HEK293 (cell line): Measurements from ENCODE around the gene PKNOX2.

Source experiments
- AEBP2 ChIP-seq: fragments of 450-650 bp; formaldehyde crosslinking; IDR thresholded peaks from 2 replicates; pipeline ENCODE4 v1.5.1; 2016; ENCODE audit warnings: missing biosample characterization, missing genetic modification characterization, borderline replicate concordance
- BCL11B ChIP-seq: fragments of 450-650 bp; formaldehyde crosslinking; IDR thresholded peaks from 2 replicates; pipeline ENCODE4 v1.5.1; 2016; ENCODE audit warnings: low read depth, missing biosample characterization, missing genetic modification characterization
- BCL6B ChIP-seq: fragments of 450-650 bp; formaldehyde crosslinking; IDR thresholded peaks from 2 replicates; pipeline ENCODE4 v1.5.1; 2017; ENCODE audit warnings: missing biosample characterization, missing genetic modification characterization
- GLI4 ChIP-seq: fragments of 450-650 bp; formaldehyde crosslinking; IDR thresholded peaks from 2 replicates; pipeline ENCODE4 v1.5.1; 2016; ENCODE audit warnings: missing biosample characterization, missing genetic modification characterization
- GLIS1 ChIP-seq: fragments of 450-650 bp; formaldehyde crosslinking; IDR thresholded peaks from 2 replicates; pipeline ENCODE4 v1.5.1; 2016; ENCODE audit warnings: missing biosample characterization, missing genetic modification characterization
- IKZF3 ChIP-seq: fragments of 450-650 bp; IDR thresholded peaks from 2 replicates; pipeline ENCODE4 v1.5.0; 2018; ENCODE audit warnings: missing biosample characterization, mild to moderate bottlenecking, missing genetic modification characterization, moderate library complexity
- KLF8 ChIP-seq: fragments of 450-650 bp; formaldehyde crosslinking; IDR thresholded peaks from 2 replicates; pipeline ENCODE4 v1.5.1; 2016; ENCODE audit warnings: missing biosample characterization, missing genetic modification characterization
- MEIS1 ChIP-seq: sonication (generic); formaldehyde crosslinking; IDR thresholded peaks from 2 replicates; pipeline ENCODE4 v1.8.1; 2022; ENCODE audit warnings: missing genetic modification reagents, mild to moderate bottlenecking, borderline replicate concordance
- OSR2 ChIP-seq: fragments of 450-650 bp; formaldehyde crosslinking; IDR thresholded peaks from 2 replicates; pipeline ENCODE4 v1.5.1; 2016; ENCODE audit warnings: missing biosample characterization, missing genetic modification characterization
- TCF7L2 ChIP-seq: IDR thresholded peaks from 2 replicates; pipeline ENCODE4 v1.6.1; 2011; ENCODE audit warnings: low read depth, mild to moderate bottlenecking, inconsistent platforms, low read length, moderate library complexity, borderline replicate concordance
- YY1 ChIP-seq: fragments of 450-650 bp; formaldehyde crosslinking; IDR thresholded peaks from 2 replicates; pipeline ENCODE4 v1.5.1; 2018; ENCODE audit warnings: missing biosample characterization, missing genetic modification characterization
- ZBTB6 ChIP-seq: fragments of 450-650 bp; formaldehyde crosslinking; IDR thresholded peaks from 2 replicates; pipeline ENCODE4 v1.5.1; 2017; ENCODE audit warnings: missing biosample characterization, missing genetic modification characterization
- ZEB2 ChIP-seq: fragments of 450-650 bp; formaldehyde crosslinking; IDR thresholded peaks from 2 replicates; pipeline ENCODE4 v1.5.1; 2016; ENCODE audit warnings: missing biosample characterization, missing genetic modification characterization
- ZNF140 ChIP-seq: fragments of 450-650 bp; formaldehyde crosslinking; IDR thresholded peaks from 2 replicates; pipeline ENCODE4 v1.5.1; 2016; ENCODE audit warnings: missing biosample characterization, missing genetic modification characterization
- ZNF239 ChIP-seq: fragments of 450-650 bp; formaldehyde crosslinking; IDR thresholded peaks from 2 replicates; pipeline ENCODE4 v1.5.1; 2016; ENCODE audit warnings: missing biosample characterization, missing genetic modification characterization
- ZNF248 ChIP-seq: fragments of 450-650 bp; formaldehyde crosslinking; IDR thresholded peaks from 2 replicates; pipeline ENCODE4 v1.5.1; 2017; ENCODE audit warnings: missing biosample characterization, missing genetic modification characterization
- ZNF324 ChIP-seq: fragments of 450-650 bp; formaldehyde crosslinking; IDR thresholded peaks from 2 replicates; pipeline ENCODE4 v1.5.1; 2016; ENCODE audit warnings: missing biosample characterization, missing genetic modification characterization
- ZNF488 ChIP-seq: fragments of 450-650 bp; formaldehyde crosslinking; IDR thresholded peaks from 2 replicates; pipeline ENCODE4 v1.5.1; 2016; ENCODE audit warnings: missing biosample characterization, missing genetic modification characterization
- ZNF529 ChIP-seq: fragments of 450-650 bp; formaldehyde crosslinking; IDR thresholded peaks from 2 replicates; pipeline ENCODE4 v1.5.1; 2017; ENCODE audit warnings: missing genetic modification characterization, missing biosample characterization; ENCODE audit not compliant: insufficient replicate concordance
- ZNF530 ChIP-seq: fragments of 450-650 bp; formaldehyde crosslinking; IDR thresholded peaks from 2 replicates; pipeline ENCODE4 v1.5.1; 2016; ENCODE audit warnings: low read depth, missing biosample characterization, missing genetic modification characterization
- ZNF571 ChIP-seq: fragments of 450-650 bp; formaldehyde crosslinking; IDR thresholded peaks from 2 replicates; pipeline ENCODE4 v1.5.0; 2017; ENCODE audit warnings: missing biosample characterization, missing genetic modification characterization
- ZNF600 ChIP-seq: fragments of 450-650 bp; formaldehyde crosslinking; IDR thresholded peaks from 2 replicates; pipeline ENCODE4 v1.5.1; 2016; ENCODE audit warnings: missing biosample characterization, missing genetic modification characterization
- ZNF621 ChIP-seq: fragments of 450-650 bp; formaldehyde crosslinking; IDR thresholded peaks from 2 replicates; pipeline ENCODE4 v1.5.1; 2017; ENCODE audit warnings: missing biosample characterization, missing genetic modification characterization
- ZNF670 ChIP-seq: fragments of 450-650 bp; formaldehyde crosslinking; IDR thresholded peaks from 2 replicates; pipeline ENCODE4 v1.5.1; 2016; ENCODE audit warnings: missing biosample characterization, missing genetic modification characterization, low read depth
- ZNF707 ChIP-seq: fragments of 450-650 bp; formaldehyde crosslinking; IDR thresholded peaks from 2 replicates; pipeline ENCODE4 v1.5.1; 2016; ENCODE audit warnings: missing biosample characterization, missing genetic modification characterization
- ZNF777 ChIP-seq: fragments of 450-650 bp; formaldehyde crosslinking; IDR thresholded peaks from 2 replicates; pipeline ENCODE4 v1.5.1; 2017; ENCODE audit warnings: missing biosample characterization, missing genetic modification characterization, borderline replicate concordance
- ZSCAN23 ChIP-seq: fragments of 450-650 bp; formaldehyde crosslinking; IDR thresholded peaks from 2 replicates; pipeline ENCODE4 v1.5.1; 2016; ENCODE audit warnings: missing biosample characterization, missing genetic modification characterization
- TF ChIP-seq, protein P1 (sequence below): fragments of 450-650 bp; formaldehyde crosslinking; IDR thresholded peaks from 2 replicates; pipeline ENCODE4 v1.5.1; 2017; ENCODE audit warnings: missing biosample characterization, missing genetic modification characterization
- TF ChIP-seq, protein P2 (sequence below): fragments of 450-650 bp; formaldehyde crosslinking; IDR thresholded peaks from 2 replicates; pipeline ENCODE4 v1.5.1; 2016; ENCODE audit warnings: missing biosample characterization, missing genetic modification characterization
- TF ChIP-seq, protein P3 (sequence below): fragments of 450-650 bp; formaldehyde crosslinking; IDR thresholded peaks from 2 replicates; pipeline ENCODE4 v1.5.1; 2016; ENCODE audit warnings: missing biosample characterization, missing genetic modification characterization

PKNOX2 gene

DNA sequence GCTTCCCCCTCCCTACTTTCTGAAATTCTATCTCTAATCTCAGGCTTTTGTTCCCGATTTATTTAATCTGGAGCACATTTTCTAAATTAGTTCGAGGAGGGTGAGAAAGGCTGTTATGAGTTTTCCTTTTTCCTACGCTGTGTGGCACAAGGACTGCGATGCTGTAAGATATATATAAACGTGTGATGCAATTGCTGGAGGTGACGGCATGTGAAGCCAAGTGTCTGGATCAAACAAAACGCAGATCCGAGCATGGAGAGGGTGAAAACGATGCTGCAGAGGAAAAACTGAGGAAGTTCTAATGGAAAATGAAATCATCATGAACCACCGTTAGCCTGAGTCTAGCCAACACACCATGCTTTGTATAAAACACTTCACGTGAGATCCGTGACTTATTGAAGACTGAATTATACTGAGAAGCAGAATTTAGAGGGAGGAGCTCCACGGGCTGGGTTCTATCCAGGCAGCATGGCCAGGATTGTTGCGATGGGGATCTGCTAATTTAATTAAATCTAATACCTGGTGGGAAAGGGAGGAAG, 4.4 kb downstream of the PKNOX2 start (continued):
- no peak for TF ChIP-seq BCL6B (tag by site-specific recombination)
- TF ChIP-seq KLF8 (tag by site-specific recombination), result no peak
- TF ChIP-seq, protein P1, sequence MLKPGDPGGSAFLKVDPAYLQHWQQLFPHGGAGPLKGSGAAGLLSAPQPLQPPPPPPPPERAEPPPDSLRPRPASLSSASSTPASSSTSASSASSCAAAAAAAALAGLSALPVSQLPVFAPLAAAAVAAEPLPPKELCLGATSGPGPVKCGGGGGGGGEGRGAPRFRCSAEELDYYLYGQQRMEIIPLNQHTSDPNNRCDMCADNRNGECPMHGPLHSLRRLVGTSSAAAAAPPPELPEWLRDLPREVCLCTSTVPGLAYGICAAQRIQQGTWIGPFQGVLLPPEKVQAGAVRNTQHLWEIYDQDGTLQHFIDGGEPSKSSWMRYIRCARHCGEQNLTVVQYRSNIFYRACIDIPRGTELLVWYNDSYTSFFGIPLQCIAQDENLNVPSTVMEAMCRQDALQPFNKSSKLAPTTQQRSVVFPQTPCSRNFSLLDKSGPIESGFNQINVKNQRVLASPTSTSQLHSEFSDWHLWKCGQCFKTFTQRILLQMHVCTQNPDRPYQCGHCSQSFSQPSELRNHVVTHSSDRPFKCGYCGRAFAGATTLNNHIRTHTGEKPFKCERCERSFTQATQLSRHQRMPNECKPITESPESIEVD (tag by site-specific recombination), result peak; percentile 95
- TF ChIP-seq, protein P2, sequence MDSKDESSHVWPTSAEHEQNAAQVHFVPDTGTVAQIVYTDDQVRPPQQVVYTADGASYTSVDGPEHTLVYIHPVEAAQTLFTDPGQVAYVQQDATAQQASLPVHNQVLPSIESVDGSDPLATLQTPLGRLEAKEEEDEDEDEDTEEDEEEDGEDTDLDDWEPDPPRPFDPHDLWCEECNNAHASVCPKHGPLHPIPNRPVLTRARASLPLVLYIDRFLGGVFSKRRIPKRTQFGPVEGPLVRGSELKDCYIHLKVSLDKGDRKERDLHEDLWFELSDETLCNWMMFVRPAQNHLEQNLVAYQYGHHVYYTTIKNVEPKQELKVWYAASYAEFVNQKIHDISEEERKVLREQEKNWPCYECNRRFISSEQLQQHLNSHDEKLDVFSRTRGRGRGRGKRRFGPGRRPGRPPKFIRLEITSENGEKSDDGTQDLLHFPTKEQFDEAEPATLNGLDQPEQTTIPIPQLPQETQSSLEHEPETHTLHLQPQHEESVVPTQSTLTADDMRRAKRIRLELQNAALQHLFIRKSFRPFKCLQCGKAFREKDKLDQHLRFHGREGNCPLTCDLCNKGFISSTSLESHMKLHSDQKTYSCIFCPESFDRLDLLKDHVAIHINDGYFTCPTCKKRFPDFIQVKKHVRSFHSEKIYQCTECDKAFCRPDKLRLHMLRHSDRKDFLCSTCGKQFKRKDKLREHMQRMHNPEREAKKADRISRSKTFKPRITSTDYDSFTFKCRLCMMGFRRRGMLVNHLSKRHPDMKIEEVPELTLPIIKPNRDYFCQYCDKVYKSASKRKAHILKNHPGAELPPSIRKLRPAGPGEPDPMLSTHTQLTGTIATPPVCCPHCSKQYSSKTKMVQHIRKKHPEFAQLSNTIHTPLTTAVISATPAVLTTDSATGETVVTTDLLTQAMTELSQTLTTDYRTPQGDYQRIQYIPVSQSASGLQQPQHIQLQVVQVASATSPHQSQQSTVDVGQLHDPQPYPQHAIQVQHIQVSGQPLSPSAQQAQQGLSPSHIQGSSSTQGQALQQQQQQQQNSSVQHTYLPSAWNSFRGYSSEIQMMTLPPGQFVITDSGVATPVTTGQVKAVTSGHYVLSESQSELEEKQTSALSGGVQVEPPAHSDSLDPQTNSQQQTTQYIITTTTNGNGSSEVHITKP (tag by site-specific recombination), result peak; percentile 56
- TF ChIP-seq ZNF140 (tag by site-specific recombination), result no peak
- TF ChIP-seq ZNF530 (tag by site-specific recombination), result no peak
- no peak for TF ChIP-seq ZSCAN23
- no peak for TF ChIP-seq ZNF670
- TF ChIP-seq ZNF707, result no peak
- no peak for TF ChIP-seq MEIS1
- TF ChIP-seq ZNF248 (tag by site-specific recombination), result no peak
- peak; percentile 71 for TF ChIP-seq IKZF3 (tag by site-specific recombination)
- TF ChIP-seq ZNF324 (tag by site-specific recombination), result no peak
- TF ChIP-seq ZNF239 (tag by site-specific recombination), result no peak
- peak; percentile 70; the same call in 1 of the 2 replicates for TF ChIP-seq ZEB2 (tag by site-specific recombination)
- no peak for TF ChIP-seq ZBTB6 (tag by site-specific recombination)
- TF ChIP-seq, protein P3, sequence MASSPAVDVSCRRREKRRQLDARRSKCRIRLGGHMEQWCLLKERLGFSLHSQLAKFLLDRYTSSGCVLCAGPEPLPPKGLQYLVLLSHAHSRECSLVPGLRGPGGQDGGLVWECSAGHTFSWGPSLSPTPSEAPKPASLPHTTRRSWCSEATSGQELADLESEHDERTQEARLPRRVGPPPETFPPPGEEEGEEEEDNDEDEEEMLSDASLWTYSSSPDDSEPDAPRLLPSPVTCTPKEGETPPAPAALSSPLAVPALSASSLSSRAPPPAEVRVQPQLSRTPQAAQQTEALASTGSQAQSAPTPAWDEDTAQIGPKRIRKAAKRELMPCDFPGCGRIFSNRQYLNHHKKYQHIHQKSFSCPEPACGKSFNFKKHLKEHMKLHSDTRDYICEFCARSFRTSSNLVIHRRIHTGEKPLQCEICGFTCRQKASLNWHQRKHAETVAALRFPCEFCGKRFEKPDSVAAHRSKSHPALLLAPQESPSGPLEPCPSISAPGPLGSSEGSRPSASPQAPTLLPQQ (tag by site-specific recombination), result no peak
- TF ChIP-seq GLIS1 (tag by site-specific recombination), result peak; percentile 56
- TF ChIP-seq ZNF529 (tag by site-specific recombination), result no peak
- no peak for TF ChIP-seq ZNF571 (tag by site-specific recombination)
- TF ChIP-seq BCL11B, result no peak
- TF ChIP-seq ZNF600 (tag by site-specific recombination), result peak; percentile 67
- TF ChIP-seq ZNF488 (tag by site-specific recombination), result no peak
- TF ChIP-seq ZNF777 (tag by site-specific recombination), result no peak
- no peak for TF ChIP-seq ZNF621
- TF ChIP-seq GLI4 (tag by site-specific recombination), result no peak
- TF ChIP-seq AEBP2 (tag by site-specific recombination), result no peak
- no peak for TF ChIP-seq TCF7L2
- no peak for TF ChIP-seq OSR2 (tag by site-specific recombination)
- no peak for TF ChIP-seq YY1
